ENCODE measurements around the gene RTEL1.
A peak's percentile ranks its signal among the peaks of the same experiment; 100 is the strongest.
"Not testable (repeated sequence)": the region's sequence is repeated elsewhere in the genome, so short reads cannot be mapped to it uniquely, and the experiment has no call there.

Gene RTEL1

DNA sequence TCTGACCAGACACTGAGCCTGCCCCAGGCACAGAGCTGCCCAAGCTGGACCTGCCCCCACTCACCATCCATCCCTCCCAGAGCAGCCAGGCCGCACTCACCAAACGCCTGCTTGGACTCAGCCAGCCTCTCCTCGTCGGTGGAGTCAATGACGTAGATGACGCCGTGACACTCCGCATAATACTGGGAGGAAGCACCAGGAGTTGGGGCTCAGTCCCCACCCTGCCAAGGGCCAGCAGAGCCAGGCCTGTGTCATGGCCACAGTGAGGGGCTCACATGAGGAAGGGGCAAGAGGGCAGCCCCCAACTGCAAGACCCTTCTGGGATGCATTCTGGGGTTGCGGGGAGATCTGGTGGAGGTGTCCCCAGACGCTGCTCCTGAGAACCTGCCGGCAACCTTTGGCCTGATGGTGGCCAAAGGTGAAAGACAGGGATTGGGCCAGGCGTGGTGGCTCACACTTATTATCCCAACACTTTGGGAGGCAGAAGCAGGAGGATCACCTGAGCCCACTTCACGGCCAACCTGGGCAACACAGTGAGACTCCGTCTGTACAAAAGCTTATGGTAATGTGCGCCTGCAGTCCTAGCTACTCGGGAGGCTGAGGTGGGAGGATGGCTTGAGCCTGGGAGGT, 44.0 kb downstream of the RTEL1 start:
- no peak for DNase-seq

DNA sequence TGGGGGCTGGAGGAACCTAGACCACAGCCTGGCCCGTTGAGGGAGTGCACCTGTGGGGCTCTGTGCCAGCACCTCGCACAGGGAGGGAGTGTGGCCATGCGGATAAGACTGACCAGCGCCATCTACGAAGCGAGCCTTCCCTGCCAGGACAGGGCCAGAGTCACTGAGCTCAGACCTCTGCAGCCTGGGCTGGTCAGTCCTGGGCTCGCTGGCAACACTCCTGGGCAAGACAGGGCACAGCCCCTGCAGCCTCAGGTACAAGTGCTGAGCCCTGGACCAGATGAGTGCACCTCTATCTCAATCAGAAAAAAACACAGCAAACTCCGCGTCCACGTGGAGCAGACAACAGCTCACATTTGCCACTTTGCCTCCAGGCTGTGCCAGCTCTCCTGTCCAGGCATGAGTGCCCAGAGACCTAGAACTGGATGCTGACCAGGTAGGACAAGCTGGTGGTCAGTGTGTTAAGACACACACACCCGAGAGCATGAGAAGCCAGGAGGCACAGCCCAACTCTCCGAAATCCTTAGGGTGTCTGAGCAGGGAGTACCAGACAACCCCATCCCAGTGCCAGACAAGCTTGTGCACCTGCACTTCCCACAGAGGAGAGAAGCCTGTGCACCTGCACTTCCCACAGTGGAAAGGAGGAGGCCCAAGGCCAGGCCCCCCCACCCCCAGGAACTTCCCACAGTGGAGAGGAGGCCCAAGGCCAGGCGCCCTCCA, 44.8 kb downstream of the RTEL1 start:
- no peak for DNase-seq

DNA sequence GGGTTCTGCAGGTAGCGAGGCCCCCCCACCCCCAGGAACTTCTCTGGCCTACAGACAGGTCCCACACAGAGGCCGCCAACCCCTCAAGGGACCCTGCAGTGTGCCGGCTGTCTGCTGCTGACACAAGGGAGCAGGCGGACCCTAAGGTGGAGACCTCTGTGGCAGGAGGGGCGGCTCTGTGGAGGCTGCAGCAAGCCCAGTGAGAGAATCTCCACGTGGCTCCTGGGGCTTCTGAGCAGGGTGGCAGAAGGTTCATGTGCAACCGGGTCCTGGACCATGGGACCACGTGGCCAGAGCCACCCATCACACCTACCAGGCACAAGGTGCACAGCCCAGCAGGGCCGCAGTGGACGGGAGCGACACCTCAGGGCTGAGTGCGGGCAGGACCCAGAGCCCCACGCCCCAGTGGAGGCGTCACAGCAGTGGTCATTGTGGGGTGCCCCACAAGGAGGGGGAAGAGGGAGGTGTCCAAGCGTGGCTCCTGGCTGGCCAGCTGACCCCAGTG, 45.4 kb downstream of the RTEL1 start:
- DNase-seq: no peak

DNA sequence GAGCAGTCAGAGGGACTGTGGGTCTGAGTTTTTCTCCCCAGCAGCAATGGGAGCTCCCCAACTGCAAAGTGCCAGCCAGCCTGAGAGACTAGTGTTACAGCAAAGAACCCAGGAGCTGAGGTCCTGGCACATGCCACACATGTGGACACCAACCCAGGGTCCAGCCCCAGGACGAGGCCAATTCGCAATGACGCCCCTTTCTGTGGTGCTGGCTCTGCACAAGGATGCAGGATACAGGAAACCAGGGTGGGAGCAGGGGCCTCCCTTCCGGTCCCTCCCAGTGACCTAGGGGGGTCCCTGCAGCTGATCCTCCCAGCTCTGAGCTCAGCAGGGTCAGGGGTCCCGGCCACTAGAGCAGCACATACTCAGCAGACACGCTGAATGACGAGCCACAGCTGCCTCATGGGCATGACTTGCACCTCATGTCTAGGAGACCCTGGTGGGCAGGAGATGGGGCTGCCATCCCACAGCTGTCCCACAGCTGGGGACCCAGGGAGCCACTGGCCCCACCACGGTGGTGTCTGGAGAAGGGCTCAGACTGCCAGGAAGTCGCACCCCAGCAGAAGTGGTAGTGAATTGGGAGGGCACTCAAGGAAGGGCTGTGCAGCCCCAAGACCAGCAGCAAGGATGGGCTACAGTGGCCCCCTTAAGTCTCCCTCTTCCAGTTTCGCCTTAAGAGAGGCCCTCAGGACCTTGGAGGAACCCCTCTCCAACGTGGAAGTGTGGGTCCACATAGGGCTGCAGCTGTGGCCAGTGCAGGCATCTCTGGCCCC, 46.0 kb downstream of the RTEL1 start:
- no peak for DNase-seq

DNA sequence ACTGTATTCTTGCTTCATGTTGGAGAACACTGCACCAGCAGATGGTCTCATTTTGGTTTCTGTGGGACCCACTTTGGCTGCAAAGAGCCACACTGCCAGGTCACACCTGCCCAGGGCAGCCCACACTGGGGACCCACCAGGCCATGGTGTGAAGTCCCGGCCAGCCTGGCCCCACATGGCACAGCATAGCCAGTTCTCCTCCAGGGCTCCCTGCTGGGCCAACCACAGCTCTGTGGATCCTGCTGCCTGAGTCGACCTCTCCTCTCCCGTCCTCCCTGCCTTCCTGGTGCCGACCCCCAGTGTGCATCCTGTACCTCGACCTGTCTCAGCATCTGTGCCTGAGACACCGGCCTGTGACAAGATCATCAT, 46.6 kb downstream of the RTEL1 start:
- DNase-seq: no peak

DNA sequence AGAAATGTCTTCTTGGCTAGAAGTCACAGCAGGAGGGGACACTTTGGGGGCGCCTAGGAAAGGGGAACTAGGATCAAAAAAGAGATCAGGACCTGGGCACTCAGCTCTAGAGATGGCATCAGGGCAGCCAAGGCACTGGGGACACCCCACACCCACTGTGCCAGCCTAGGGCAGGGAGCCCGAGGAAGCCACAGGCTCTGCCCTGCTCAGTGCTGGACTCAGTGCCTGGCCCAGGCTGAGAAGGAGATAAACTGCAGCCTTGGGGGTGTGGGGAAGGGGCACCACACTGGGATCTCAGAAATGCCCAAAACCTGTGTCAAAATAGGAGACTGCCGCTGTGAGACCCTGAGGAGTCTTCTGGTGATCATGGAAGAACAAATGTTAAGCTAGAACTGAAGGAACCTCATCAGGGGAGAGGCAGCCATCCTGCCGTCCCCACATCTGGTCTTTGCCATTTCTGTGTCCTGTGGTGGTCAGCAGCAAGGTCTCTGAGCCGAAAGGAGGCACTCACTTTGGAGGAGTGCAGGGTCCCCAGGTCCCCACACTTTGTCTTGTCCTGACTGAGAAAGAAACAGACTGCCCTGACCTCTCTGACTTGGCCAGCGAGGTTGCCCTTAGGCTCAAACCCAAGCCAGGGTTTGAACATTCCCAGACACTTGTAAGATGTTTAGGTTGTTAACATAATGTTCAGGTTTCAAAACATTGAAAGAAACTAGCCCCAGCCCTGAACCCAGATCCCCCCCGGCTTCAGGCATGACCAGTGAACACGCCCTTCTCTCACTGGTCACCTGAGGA, 47.3 kb downstream of the RTEL1 start:
- no peak for DNase-seq

DNA sequence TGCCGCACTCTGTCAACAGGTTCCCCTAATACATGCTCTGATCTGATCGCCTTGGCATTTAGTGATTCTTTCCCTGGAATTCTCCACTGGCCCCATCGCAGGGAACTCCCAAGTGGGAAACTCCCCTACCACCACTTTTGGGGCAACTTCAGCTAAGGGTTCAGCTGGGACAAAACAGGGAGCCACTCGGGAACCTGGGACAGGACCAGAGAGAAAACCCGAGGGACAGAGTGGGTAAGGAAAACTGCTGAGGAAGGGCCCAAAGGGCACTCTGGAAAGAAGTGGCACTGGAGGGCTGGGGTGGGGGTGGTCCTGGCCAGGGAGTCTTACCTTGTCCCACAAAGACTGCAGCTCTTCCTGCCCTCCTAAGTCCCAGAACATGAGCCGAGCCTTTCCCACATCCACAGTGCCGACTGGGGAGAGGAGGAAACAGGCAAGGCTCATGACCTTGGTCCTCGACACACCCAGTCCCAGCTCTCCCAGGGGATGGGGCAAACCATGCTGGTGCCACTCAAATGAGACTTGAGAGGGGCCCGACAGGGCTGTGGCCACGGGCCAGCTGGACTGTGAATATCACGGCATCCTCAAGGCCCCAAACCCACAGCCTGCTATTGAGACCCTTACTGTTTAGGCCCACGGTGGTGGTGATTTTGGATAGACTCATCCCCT, 48.0 kb downstream of the RTEL1 start:
- no peak for DNase-seq

DNA sequence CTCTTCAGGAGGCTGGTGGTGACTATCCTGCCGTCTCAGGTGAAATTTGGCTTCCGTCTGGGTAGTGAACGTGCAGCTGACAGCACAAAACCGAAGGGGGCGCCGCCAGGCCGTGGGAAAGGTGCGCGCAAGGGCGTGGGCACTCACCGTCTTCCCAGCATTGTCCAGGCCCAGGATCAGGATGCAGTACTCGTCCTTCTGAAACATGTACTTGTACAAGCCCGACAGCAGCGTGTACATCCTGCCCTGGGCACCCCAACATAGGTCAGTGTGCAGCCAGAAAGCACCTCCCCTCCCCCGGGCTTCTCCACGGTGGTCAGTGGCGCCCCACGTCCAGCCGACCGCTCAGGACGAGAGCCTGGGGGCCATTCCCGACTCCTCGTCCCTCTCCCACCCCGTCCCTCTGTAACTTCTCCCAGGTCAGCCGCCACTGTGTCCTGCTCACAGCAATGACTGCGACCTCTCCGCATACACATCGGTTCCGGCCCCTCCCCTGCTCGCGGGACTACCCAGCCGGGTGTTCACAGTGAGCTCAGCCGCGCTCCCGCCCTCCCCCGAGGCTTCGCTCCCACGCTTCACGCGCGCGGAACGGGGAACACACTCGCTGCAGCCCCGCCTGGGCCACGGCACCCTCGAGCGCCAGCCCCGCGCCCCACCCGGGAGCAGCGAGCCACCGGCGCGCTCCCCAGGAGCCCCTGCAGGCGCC, 48.9 kb downstream of the RTEL1 start:
- peak; percentile 39 for DNase-seq

DNA sequence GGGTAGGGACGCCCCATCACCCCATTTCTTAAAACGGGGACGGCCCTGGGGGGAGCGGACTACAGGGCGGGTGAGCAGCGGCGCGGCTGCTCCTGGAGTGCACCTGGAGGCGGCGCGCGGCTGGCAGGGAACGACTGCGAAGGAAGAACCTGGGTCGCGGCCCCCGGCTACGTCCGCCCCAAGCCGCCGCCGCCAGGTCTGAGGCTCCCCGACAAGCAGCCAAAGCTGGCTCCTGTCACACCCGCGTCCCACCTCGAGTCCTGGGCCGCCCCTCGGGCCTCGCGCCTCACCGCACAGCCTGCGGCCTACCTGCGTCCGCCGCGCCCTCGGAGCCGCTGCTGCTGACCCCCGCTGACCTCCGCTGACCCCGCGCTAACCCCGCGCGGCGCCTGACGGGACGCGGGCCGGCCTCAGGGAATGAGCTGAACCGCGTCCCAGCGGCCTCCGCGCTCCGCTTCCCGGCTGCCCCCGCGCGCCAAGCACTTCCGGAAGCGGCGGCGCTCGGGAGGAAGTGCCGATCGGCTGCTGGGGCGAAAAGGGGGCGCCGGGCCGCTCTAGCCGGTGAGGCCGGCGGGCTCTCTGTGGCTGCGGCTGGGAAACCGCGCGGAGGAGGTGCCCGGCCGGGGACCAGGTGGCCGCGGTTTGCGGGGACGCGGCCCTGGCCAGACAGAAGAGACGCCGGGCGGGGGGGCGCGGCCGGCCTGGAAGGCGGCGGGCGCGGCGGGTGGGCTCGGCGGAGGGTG, 49.6 kb downstream of the RTEL1 start, which contains the start of the genes ARFRP1 and ZGPAT:
ARFRP1 (minus strand) TSS at position 419 of the 743 bp plus-strand sequence. CDS start 885 bp downstream, outside the sequence.
ZGPAT (plus strand) TSS at position 482 of the 743 bp plus-strand sequence. CDS start 542 bp downstream, outside the sequence.
- peak; percentile 85 for DNase-seq

DNA sequence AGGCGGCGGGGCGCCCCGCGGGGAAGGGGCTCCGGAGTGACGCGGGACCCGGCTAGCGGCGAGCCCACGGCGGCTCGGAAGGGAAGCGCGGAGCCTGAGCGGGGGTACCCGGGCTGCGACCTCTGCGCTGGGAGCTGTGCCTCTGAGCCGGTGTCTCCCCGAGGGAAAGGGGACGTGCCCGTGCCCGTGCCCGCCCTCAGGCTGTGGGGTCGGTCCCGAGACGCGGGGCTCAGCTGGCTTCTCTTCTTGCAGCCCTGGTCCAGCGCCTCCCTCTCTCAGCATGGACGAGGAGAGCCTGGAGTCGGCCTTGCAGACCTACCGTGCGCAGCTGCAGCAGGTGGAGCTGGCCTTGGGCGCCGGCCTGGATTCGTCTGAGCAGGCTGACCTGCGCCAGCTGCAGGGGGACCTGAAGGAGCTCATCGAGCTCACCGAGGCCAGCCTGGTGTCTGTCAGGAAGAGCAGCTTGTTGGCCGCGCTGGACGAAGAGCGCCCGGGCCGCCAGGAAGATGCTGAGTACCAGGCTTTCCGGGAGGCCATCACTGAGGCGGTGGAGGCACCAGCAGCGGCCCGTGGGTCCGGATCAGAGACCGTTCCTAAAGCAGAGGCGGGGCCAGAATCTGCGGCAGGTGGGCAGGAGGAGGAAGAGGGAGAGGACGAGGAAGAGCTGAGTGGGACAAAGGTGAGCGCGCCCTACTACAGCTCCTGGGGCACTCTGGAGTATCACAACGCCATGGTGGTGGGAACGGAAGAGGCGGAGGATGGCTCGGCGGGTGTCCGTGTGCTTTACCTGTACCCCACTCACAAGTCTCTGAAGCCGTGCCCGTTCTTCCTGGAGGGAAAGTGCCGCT, 50.4 kb downstream of the RTEL1 start:
- no peak for DNase-seq

DNA sequence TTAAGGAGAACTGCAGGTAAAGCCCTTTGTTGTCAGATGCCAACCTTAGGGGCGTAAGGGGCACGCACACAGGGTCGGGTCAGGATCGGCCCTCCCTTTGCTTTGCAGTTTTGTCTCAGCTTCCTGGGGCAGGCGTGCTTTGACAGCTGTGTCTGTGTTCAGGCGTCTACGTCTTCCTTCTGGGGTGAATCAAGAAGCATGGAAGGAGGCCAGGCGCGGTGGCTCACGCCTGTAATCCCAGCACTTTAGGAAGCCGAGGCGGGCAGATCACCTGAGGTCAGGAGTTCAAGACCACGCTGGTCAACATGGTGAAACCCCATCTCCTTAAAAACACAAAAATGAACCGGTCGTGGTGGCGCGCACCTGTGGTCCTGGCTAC, 51.0 kb downstream of the RTEL1 start:
- no peak for DNase-seq

DNA sequence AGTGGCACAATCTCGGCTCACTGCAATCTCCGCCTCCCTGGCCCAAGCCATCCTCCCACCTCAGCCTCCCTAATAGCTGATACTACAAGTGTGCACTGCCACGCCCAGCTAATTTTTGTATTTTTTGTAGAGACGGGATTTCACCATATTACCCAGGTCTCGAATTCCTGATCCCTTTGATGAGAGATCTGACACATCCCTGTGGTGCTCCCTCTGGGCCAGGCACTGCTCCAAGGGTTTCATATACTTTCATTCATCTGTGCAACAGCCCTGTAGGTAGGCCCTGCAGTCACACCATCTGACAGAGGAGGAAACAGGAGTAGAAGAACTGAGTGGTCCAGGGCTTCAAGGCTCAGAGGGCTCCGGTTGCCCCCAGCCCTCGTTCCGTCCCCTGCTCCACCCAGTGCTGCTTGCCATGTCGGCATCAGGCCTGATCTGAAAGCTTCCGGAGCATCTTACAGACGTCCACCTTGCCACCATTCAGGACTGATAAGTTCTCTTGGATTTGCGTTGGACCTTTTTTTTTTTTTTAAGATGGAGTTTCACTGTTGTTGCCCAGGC, 53.1 kb downstream of the RTEL1 start:
- no peak for DNase-seq

DNA sequence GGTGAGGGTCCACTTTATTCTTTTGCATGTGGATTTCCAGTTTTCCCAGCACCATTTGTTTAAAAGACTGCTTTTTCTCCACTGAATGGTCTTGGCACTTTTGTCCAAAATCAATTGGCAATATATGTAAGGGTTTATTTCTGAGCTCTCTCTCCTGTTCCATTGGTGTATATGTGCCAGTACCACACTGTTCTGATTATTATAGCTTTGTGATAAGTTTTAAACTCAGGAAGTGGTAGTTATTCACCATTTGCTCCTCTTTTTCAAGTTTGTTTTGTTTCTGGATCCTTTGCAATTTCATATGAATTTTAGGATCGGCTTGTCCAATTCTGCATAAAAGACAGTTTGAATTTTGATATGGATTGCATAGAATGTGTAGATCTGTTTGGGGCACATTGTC, 54.1 kb downstream of the RTEL1 start:
- DNase-seq: no peak

DNA sequence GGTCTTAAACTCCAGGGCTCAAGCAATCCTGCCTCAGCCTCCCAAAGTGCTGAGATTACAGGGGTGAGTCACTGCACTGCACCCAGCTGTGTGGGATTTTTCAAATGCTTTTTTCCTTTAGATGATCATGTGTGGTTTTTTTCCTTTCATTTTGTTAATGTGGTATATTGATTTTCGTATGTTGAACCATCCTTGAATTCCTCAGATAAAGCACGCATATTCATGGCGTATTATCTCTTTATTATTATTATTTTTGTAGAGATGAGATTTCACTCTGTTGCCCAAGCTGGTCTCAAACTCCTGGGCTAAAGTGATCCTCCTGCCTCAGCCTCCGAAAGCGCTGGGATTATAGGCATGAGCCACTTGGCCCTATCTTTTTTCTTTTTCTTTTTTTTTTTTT, 56.7 kb downstream of the RTEL1 start:
- DNase-seq: no peak

DNA sequence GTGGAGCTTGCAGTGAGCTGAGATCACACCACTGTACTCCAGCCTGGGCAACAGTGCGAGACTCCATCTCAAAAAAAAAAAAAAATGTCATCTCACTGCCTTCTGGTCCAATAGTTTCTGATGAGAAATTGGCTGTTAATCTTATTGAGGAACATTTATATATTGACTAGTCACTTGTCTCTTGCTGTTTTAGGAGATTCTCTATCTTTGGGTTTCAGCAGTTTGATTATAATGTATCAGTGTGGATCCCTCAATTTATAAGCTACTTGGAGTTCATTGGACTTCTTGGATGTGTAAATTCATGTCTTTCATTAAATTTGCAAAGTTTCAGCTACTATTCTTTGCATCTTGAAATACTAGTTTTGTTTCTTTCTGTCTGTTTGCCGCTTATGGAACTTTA, 60.9 kb downstream of the RTEL1 start:
- no peak for DNase-seq

DNA sequence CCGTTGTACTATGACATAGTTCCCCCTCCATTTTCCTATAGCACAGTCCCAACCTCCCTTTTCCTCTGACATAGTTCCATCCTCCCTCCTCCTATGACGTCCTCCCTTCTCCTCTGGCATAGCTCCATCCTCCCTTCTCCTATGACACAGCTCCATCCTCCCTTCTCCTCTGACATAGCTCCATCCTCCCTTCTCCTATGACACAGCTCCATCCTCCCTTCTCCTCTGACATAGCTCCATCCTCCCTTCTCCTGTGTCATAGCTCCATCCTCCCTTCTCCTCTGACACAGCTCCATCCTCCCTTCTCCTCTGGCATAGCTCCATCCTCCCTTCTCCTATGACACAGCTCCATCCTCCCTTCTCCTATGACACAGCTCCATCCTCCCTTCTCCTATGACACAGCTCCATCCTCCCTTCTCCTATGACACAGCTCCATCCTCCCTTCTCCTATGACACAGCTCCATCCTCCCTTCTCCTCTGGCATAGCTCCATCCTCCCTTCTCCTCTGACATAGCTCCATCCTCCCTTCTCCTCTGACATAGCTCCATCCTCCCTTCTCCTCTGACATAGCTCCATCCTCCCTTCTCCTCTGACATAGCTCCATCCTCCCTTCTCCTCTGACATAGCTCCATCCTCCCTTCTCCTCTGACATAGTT, 65.0 kb downstream of the RTEL1 start:
- DNase-seq: not testable (repeated sequence)

DNA sequence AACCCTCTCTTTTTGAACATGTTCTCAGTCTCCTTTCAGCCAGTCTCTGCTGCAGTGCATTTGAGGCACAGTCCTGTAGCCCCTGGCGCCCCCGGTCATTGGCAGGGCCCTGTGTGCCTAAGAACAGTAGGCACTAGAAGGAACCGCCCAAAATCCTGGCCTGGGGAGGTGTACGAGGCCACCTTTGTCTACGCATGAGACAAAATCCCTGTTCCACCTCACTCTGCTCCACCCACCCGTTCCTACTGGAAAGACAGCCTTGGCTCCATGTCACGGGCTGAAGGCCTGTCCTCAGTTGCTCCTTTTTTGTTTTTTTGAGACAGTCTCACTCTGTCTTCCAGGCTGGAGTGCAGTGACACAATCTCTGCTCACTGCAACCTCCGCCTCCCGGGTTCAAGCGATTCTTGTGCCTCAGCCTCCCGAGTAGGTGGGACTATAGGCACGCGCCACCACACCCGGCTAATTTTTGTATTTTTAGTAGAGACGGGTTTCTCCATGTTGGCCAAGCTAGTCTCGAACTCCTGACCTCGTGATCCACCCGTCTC, 72.1 kb downstream of the RTEL1 start:
- not testable (repeated sequence) for DNase-seq

DNA sequence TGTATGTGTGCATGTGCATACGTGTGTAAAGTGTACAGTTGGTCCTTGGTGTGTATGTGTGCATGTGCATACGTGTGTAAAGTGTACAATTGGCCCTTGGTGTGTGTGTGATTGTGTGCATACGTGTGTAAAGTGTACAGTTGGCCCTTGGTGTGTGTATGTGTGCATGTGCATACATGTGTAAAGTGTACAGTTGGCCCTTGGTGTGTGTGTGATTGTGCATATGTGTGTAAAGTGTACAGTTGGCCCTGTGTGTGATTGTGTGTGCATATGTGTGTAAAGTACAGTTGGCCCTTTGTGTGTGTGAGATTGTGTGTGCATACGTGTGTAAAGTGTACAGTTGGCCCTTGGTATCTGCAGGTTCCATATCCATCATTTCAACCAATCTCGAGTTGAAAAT, 73.3 kb downstream of the RTEL1 start:
- DNase-seq: no peak

Measured in activated effector memory CD4-positive, alpha-beta T cell treated with Interleukin-2 at 50 U/mL for 16 hours (primary cell).